Stimulated activated naive CD8-positive, alpha-beta T cell treated with anti-CD3 and anti-CD28 coated beads, Interleukin-15, Interleukin-2, amounts not matched to agents 100 ng/mL and 50 ng/mL, for 24 hours (primary cell): Measurements from ENCODE around the gene SUPT20HL1.
"Not testable (repeated sequence)": the region's sequence is repeated elsewhere in the genome, so short reads cannot be mapped to it uniquely, and the experiment has no call there.

Experiments used
- H3K27ac Mint-ChIP-seq: one replicate; pipeline ENCODE4 v1.8.0; 2021; ENCODE audit warnings: mild to moderate bottlenecking, mixed read lengths
- H3K27me3 Mint-ChIP-seq: one replicate; pipeline ENCODE4 v1.8.0; 2021; ENCODE audit warnings: mixed read lengths
- H3K36me3 Mint-ChIP-seq: one replicate; pipeline ENCODE4 v1.8.0; 2021; ENCODE audit warnings: low read depth, mixed read lengths
- H3K4me1 Mint-ChIP-seq: one replicate; pipeline ENCODE4 v1.8.0; 2021; ENCODE audit warnings: low read depth, mixed read lengths
- H3K4me3 Mint-ChIP-seq: one replicate; pipeline ENCODE4 v1.8.0; 2021; ENCODE audit warnings: mild to moderate bottlenecking, mixed read lengths
- H3K9me3 Mint-ChIP-seq: one replicate; pipeline ENCODE4 v1.8.0; 2021; ENCODE audit warnings: mixed read lengths

The SUPT20HL1 gene

GRCh38 chrX:24375600-24376131, 15.2 kb downstream of the SUPT20HL1 start:
- no peak overlapping the region for H3K4me3 Mint-ChIP-seq
- no peaks in the 10 kb centered on the region for H3K36me3 Mint-ChIP-seq
- no peaks in the 10 kb centered on the region for H3K27me3 Mint-ChIP-seq
- H3K27ac Mint-ChIP-seq, result no peak overlapping the region
- H3K4me1 Mint-ChIP-seq, result no peaks in the 10 kb centered on the region
- H3K9me3 Mint-ChIP-seq, result no peaks in the 10 kb centered on the region

GRCh38 chrX:24376403-24376802, 16.0 kb downstream of the SUPT20HL1 start:
- Mint-ChIP-seq H3K36me3 (no peaks in the 10 kb centered on the region), H3K27ac (no peak overlapping the region), H3K4me1 (no peaks in the 10 kb centered on the region), H3K27me3 (no peaks in the 10 kb centered on the region), H3K4me3 (no peak overlapping the region), H3K9me3 (no peaks in the 10 kb centered on the region)

GRCh38 chrX:24377195-24377594, 16.8 kb downstream of the SUPT20HL1 start:
- H3K9me3 Mint-ChIP-seq, result no peaks in the 10 kb centered on the region
- no peak overlapping the region for H3K4me3 Mint-ChIP-seq
- H3K27me3 Mint-ChIP-seq, result no peaks in the 10 kb centered on the region
- H3K27ac Mint-ChIP-seq, result no peak overlapping the region
- H3K4me1 Mint-ChIP-seq, result no peaks in the 10 kb centered on the region
- no peaks in the 10 kb centered on the region for H3K36me3 Mint-ChIP-seq

- Mint-ChIP-seq H3K4me3 (no peak overlapping the region), H3K4me1 (no peaks in the 10 kb centered on the region), H3K27me3 (no peaks in the 10 kb centered on the region), H3K9me3 (no peaks in the 10 kb centered on the region), H3K36me3 (no peaks in the 10 kb centered on the region), H3K27ac (no peak overlapping the region)
These were observed 17.6 kb downstream of the SUPT20HL1 start for GRCh38 chrX:24377911-24378468.

- Mint-ChIP-seq H3K9me3 (no peaks in the 10 kb centered on the region), H3K4me3 (no peak overlapping the region), H3K27me3 (peaks cover 2% of the 10 kb centered on the region), H3K4me1 (no peaks in the 10 kb centered on the region), H3K36me3 (no peaks in the 10 kb centered on the region), H3K27ac (no peak overlapping the region)
These were observed 18.3 kb downstream of the SUPT20HL1 start for GRCh38 chrX:24378706-24379105.

GRCh38 chrX:24380262-24381187, 20.1 kb downstream of the SUPT20HL1 start:
- no peaks in the 10 kb centered on the region for H3K36me3 Mint-ChIP-seq
- no peak overlapping the region for H3K27ac Mint-ChIP-seq
- no peaks in the 10 kb centered on the region for H3K4me1 Mint-ChIP-seq
- no peaks in the 10 kb centered on the region for H3K9me3 Mint-ChIP-seq
- peaks cover 8% of the 10 kb centered on the region for H3K27me3 Mint-ChIP-seq
- H3K4me3 Mint-ChIP-seq, result no peak overlapping the region

- not testable (repeated sequence) for H3K27ac Mint-ChIP-seq, H3K9me3 Mint-ChIP-seq, H3K4me3 Mint-ChIP-seq, H3K4me1 Mint-ChIP-seq, H3K36me3 Mint-ChIP-seq
- peaks cover 13% of the 10 kb centered on the region for H3K27me3 Mint-ChIP-seq
These were observed 21.9 kb downstream of the SUPT20HL1 start for GRCh38 chrX:24382315-24382714.

- peaks cover 13% of the 10 kb centered on the region for H3K27me3 Mint-ChIP-seq
- H3K36me3 Mint-ChIP-seq, result no peaks in the 10 kb centered on the region
- H3K9me3 Mint-ChIP-seq, result no peaks in the 10 kb centered on the region
- H3K4me3 Mint-ChIP-seq, result no peak overlapping the region
- H3K27ac Mint-ChIP-seq, result no peak overlapping the region
- no peaks in the 10 kb centered on the region for H3K4me1 Mint-ChIP-seq
These were observed 27.3 kb downstream of the SUPT20HL1 start for GRCh38 chrX:24387724-24388123.

GRCh38 chrX:24391389-24391788, 30.9 kb downstream of the SUPT20HL1 start:
- Mint-ChIP-seq H3K27me3 (no peaks in the 10 kb centered on the region), H3K4me3 (no peak overlapping the region), H3K27ac (no peak overlapping the region), H3K9me3 (no peaks in the 10 kb centered on the region), H3K36me3 (no peaks in the 10 kb centered on the region), H3K4me1 (peaks cover 6% of the 10 kb centered on the region)

GRCh38 chrX:24391843-24392242, 31.4 kb downstream of the SUPT20HL1 start:
- no peaks in the 10 kb centered on the region for H3K27me3 Mint-ChIP-seq
- no peak overlapping the region for H3K27ac Mint-ChIP-seq
- no peaks in the 10 kb centered on the region for H3K9me3 Mint-ChIP-seq

GRCh38 chrX:24392709-24393108, 32.3 kb downstream of the SUPT20HL1 start:
- H3K9me3 Mint-ChIP-seq, result no peaks in the 10 kb centered on the region
- no peak overlapping the region for H3K4me3 Mint-ChIP-seq
- H3K36me3 Mint-ChIP-seq, result no peaks in the 10 kb centered on the region
- H3K27ac Mint-ChIP-seq, result no peak overlapping the region
- no peaks in the 10 kb centered on the region for H3K27me3 Mint-ChIP-seq
- peaks cover 6% of the 10 kb centered on the region for H3K4me1 Mint-ChIP-seq

More at GRCh38 chrX:24391843-24392242, 31.4 kb downstream of the SUPT20HL1 start:
- H3K4me1 Mint-ChIP-seq, result peaks cover 6% of the 10 kb centered on the region
- H3K4me3 Mint-ChIP-seq, result no peak overlapping the region
- H3K36me3 Mint-ChIP-seq, result no peaks in the 10 kb centered on the region

- H3K4me3 Mint-ChIP-seq, result no peak overlapping the region
- H3K27me3 Mint-ChIP-seq, result no peaks in the 10 kb centered on the region
- no peak overlapping the region for H3K27ac Mint-ChIP-seq
- no peaks in the 10 kb centered on the region for H3K9me3 Mint-ChIP-seq
- H3K36me3 Mint-ChIP-seq, result no peaks in the 10 kb centered on the region
- H3K4me1 Mint-ChIP-seq, result peaks cover 6% of the 10 kb centered on the region
These were observed 35.3 kb downstream of the SUPT20HL1 start for GRCh38 chrX:24395775-24396174.

GRCh38 chrX:24396236-24396930, 35.9 kb downstream of the SUPT20HL1 start:
- Mint-ChIP-seq H3K4me1 (peaks cover 6% of the 10 kb centered on the region), H3K4me3 (no peak overlapping the region), H3K36me3 (no peaks in the 10 kb centered on the region), H3K27ac (no peak overlapping the region), H3K9me3 (no peaks in the 10 kb centered on the region), H3K27me3 (no peaks in the 10 kb centered on the region)

GRCh38 chrX:24396931-24397279, 36.5 kb downstream of the SUPT20HL1 start:
- Mint-ChIP-seq H3K36me3 (no peaks in the 10 kb centered on the region), H3K27ac (no peak overlapping the region), H3K4me1 (peaks cover 6% of the 10 kb centered on the region), H3K9me3 (no peaks in the 10 kb centered on the region), H3K4me3 (no peak overlapping the region), H3K27me3 (no peaks in the 10 kb centered on the region)

- no peak overlapping the region for H3K4me3 Mint-ChIP-seq
- H3K4me1 Mint-ChIP-seq, result peaks cover 6% of the 10 kb centered on the region
- no peaks in the 10 kb centered on the region for H3K36me3 Mint-ChIP-seq
- H3K27ac Mint-ChIP-seq, result no peak overlapping the region
- H3K9me3 Mint-ChIP-seq, result no peaks in the 10 kb centered on the region
- no peaks in the 10 kb centered on the region for H3K27me3 Mint-ChIP-seq
These were observed 38.3 kb downstream of the SUPT20HL1 start for GRCh38 chrX:24398766-24399165.
